ENCODE results near the gene LETM1.

The LETM1 gene

GRCh38 chr4:1808396-1808795 is 47.6 kb downstream of the LETM1 start:
- no peaks in the 10 kb centered on the region for H3K27me3 Mint-ChIP-seq
- no peak for DNase-seq
- no peaks in the 10 kb centered on the region for H3K4me1 Mint-ChIP-seq
- H3K36me3 Mint-ChIP-seq: peaks cover 2% of the 10 kb centered on the region
- H3K4me3 Mint-ChIP-seq: no peak overlapping the region
- no peak overlapping the region for H3K27ac Mint-ChIP-seq
- CTCF ChIA-PET: interaction anchor here (1.0 to 7.0 kb wide), 6 partner anchors 16 to 64 kb away, joined by 3 to 63 read pairs (median 10); no protein-coding TSS in a partner anchor
- H3K9me3 Mint-ChIP-seq: no peaks in the 10 kb centered on the region

GRCh38 chr4:1807332-1807777 is 48.6 kb downstream of the LETM1 start:
- H3K4me3 Mint-ChIP-seq: no peak overlapping the region
- no peaks in the 10 kb centered on the region for H3K4me1 Mint-ChIP-seq
- CTCF ChIA-PET: interaction anchor here (1.0 to 7.0 kb wide), 4 partner anchors 44 to 62 kb away, joined by 3 to 63 read pairs (median 10); no protein-coding TSS in a partner anchor
- no peaks in the 10 kb centered on the region for H3K9me3 Mint-ChIP-seq
- H3K36me3 Mint-ChIP-seq: peaks cover under 1% of the 10 kb centered on the region
- H3K27me3 Mint-ChIP-seq: no peaks in the 10 kb centered on the region
- DNase-seq: no peak
- peak overlapping the region; percentile 11 for H3K27ac Mint-ChIP-seq

GRCh38 chr4:1806596-1807331 is 49.2 kb downstream of the LETM1 start:
- H3K4me1 Mint-ChIP-seq: no peaks in the 10 kb centered on the region
- peak overlapping the region; percentile 11 for H3K27ac Mint-ChIP-seq
- H3K36me3 Mint-ChIP-seq: no peaks in the 10 kb centered on the region
- H3K9me3 Mint-ChIP-seq: no peaks in the 10 kb centered on the region
- H3K4me3 Mint-ChIP-seq: no peak overlapping the region
- no peak for DNase-seq
- CTCF ChIA-PET: interaction anchor here (1.2 to 2.5 kb wide), 2 partner anchors 58 to 62 kb away, joined by 3 to 16 read pairs; no protein-coding TSS in a partner anchor
- no peaks in the 10 kb centered on the region for H3K27me3 Mint-ChIP-seq

GRCh38 chr4:1806223-1806564 is 49.8 kb downstream of the LETM1 start:
- Mint-ChIP-seq H3K4me1 (no peaks in the 10 kb centered on the region), H3K36me3 (no peaks in the 10 kb centered on the region), H3K9me3 (no peaks in the 10 kb centered on the region), H3K27me3 (no peaks in the 10 kb centered on the region), H3K4me3 (no peak overlapping the region), H3K27ac (no peak overlapping the region)
- no peak for DNase-seq
- CTCF ChIA-PET: interaction anchor here (1.2 kb wide), 1 partner anchor 58 kb away, joined by 3 read pairs; no protein-coding TSS in a partner anchor

- no peaks in the 10 kb centered on the region for H3K9me3 Mint-ChIP-seq
Observed at GRCh38 chr4:1805493-1806222, 50.3 kb downstream of the LETM1 start.

GRCh38 chr4:1804638-1805492 is 51.1 kb downstream of the LETM1 start:
- CTCF ChIA-PET: no interaction called here
- no peaks in the 10 kb centered on the region for H3K9me3 Mint-ChIP-seq
- no peaks in the 10 kb centered on the region for H3K36me3 Mint-ChIP-seq
- DNase-seq: no peak
- no peak overlapping the region for H3K4me3 Mint-ChIP-seq
- H3K27me3 Mint-ChIP-seq: no peaks in the 10 kb centered on the region
- H3K4me1 Mint-ChIP-seq: no peaks in the 10 kb centered on the region
- H3K27ac Mint-ChIP-seq: no peak overlapping the region

More at GRCh38 chr4:1805493-1806222, 50.3 kb downstream of the LETM1 start:
- no peak for DNase-seq
- CTCF ChIA-PET: no interaction called here
- H3K36me3 Mint-ChIP-seq: no peaks in the 10 kb centered on the region
- no peak overlapping the region for H3K27ac Mint-ChIP-seq
- no peak overlapping the region for H3K4me3 Mint-ChIP-seq
- H3K4me1 Mint-ChIP-seq: no peaks in the 10 kb centered on the region
- H3K27me3 Mint-ChIP-seq: no peaks in the 10 kb centered on the region

GRCh38 chr4:1803523-1804423 is 52.2 kb downstream of the LETM1 start:
- CTCF ChIA-PET: interaction anchor here (0.8 kb wide), 1 partner anchor 56 kb away, joined by 4 read pairs; no protein-coding TSS in a partner anchor
- Mint-ChIP-seq H3K36me3 (no peaks in the 10 kb centered on the region), H3K4me3 (no peak overlapping the region), H3K4me1 (no peaks in the 10 kb centered on the region), H3K27me3 (peaks cover 2% of the 10 kb centered on the region), H3K9me3 (no peaks in the 10 kb centered on the region), H3K27ac (no peak overlapping the region)
- no peak for DNase-seq

- Mint-ChIP-seq H3K27ac (no peak overlapping the region), H3K4me3 (no peak overlapping the region), H3K27me3 (peaks cover 8% of the 10 kb centered on the region)
Observed at GRCh38 chr4:1802720-1803522, 53.0 kb downstream of the LETM1 start.

GRCh38 chr4:1802151-1802715 is 53.7 kb downstream of the LETM1 start:
- H3K4me3 Mint-ChIP-seq: no peak overlapping the region

More at GRCh38 chr4:1802720-1803522, 53.0 kb downstream of the LETM1 start:
- CTCF ChIA-PET: no interaction called here
- DNase-seq: no peak
- Mint-ChIP-seq H3K9me3 (no peaks in the 10 kb centered on the region), H3K4me1 (no peaks in the 10 kb centered on the region), H3K36me3 (no peaks in the 10 kb centered on the region)

GRCh38 chr4:1801286-1801958 is 54.5 kb downstream of the LETM1 start:
- no peak for DNase-seq
- H3K36me3 Mint-ChIP-seq: no peaks in the 10 kb centered on the region
- no peak overlapping the region for H3K27ac Mint-ChIP-seq
- H3K4me3 Mint-ChIP-seq: no peak overlapping the region
- H3K27me3 Mint-ChIP-seq: peaks cover 21% of the 10 kb centered on the region
- no peaks in the 10 kb centered on the region for H3K4me1 Mint-ChIP-seq
- CTCF ChIA-PET: interaction anchor here (1.3 kb wide), 1 partner anchor 8 kb away, joined by 4 read pairs; no protein-coding TSS in a partner anchor
- H3K9me3 Mint-ChIP-seq: no peaks in the 10 kb centered on the region

More at GRCh38 chr4:1802151-1802715, 53.7 kb downstream of the LETM1 start:
- H3K4me1 Mint-ChIP-seq: no peaks in the 10 kb centered on the region
- no peak overlapping the region for H3K27ac Mint-ChIP-seq
- H3K9me3 Mint-ChIP-seq: no peaks in the 10 kb centered on the region
- peaks cover 13% of the 10 kb centered on the region for H3K27me3 Mint-ChIP-seq
- no peak for DNase-seq
- H3K36me3 Mint-ChIP-seq: no peaks in the 10 kb centered on the region
- CTCF ChIA-PET: no interaction called here

GRCh38 chr4:1800805-1801204 is 55.2 kb downstream of the LETM1 start:
- Mint-ChIP-seq H3K27me3 (peaks cover 28% of the 10 kb centered on the region), H3K4me3 (no peak overlapping the region), H3K9me3 (no peaks in the 10 kb centered on the region), H3K36me3 (no peaks in the 10 kb centered on the region), H3K4me1 (no peaks in the 10 kb centered on the region), H3K27ac (no peak overlapping the region)
- no peak for DNase-seq
- CTCF ChIA-PET: interaction anchor here (1.1 to 1.3 kb wide), 2 partner anchors 8 to 53 kb away, joined by 4 read pairs; no protein-coding TSS in a partner anchor
